ENCODE data around the gene EIF2A. TPM values are rescaled to one million over a fixed set of nuclear protein-coding genes. Genes with fewer than 3 reads are reported as not detected.

Gene EIF2A
- total and polyA plus RNA-seq, 2 of the 13 experiments (the other 11 are each of a cell fraction or from before 2014, with no cell fraction given): 124 to 139 TPM

DNA sequence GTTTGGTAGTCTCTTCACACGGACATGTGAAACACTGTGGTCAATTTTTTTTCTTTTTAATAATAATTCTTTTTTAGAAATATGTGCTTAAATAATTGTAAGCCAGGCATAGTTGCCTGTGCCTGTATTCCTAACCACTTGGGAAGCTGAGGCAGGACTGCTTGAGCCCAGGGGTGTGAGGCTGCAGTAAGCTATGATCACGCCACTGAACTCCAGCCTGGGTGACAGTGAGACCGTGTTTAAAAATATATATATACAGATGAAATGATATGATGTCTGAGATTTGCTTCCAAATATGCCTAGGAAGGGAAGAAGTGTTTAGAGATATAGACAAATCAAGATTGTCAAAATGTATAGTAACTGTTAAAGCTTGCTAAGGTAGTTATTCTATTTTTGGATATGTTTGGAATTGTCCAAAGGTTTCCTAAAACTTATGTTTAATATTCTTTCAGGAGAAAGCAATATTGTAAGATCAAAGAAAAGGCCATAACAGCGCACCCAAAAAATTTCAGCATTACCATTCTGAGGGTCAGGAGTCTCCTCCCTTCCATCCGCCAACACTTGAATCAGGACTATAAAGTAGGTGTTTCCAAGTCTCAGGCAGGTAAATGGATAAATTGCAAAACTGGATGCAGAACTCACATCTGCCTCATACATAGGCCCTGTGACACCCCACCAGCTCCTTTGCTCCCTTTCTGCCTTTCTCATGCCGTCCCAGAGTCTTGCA, 56.0 kb downstream of the EIF2A start (continued):
- no peak for TF ChIP-seq ZNF207 (IDR thresholded peaks at IDR 0.05; ENCODE audit: borderline replicate concordance)
- no peak for TF ChIP-seq ZNF30 (CRISPR knock-in tag; IDR thresholded peaks at IDR 0.05)
- TF ChIP-seq SATB2 (CRISPR knock-in tag; IDR thresholded peaks at IDR 0.05): no peak
- no peak for TF ChIP-seq SUZ12 (IDR thresholded peaks at IDR 0.05; ENCODE audit: low read depth, low read length)
- no peak for TF ChIP-seq ZBTB20 (CRISPR knock-in tag; IDR thresholded peaks at IDR 0.05; ENCODE audit: borderline replicate concordance, low read depth)
- TF ChIP-seq ZNF124 (CRISPR knock-in tag; IDR thresholded peaks at IDR 0.05): no peak; the same call in 1 of the 2 replicates
- TF ChIP-seq ZNF629 (CRISPR knock-in tag; conservative IDR thresholded peaks at IDR 0.05): no peak
- TF ChIP-seq HNF4A (CRISPR knock-in tag; IDR thresholded peaks at IDR 0.05): no peak
- no peak for TF ChIP-seq HNRNPL (IDR thresholded peaks at IDR 0.05; ENCODE audit: low read depth, low read length)
- TF ChIP-seq JUNB (CRISPR knock-in tag; IDR thresholded peaks at IDR 0.05; ENCODE audit: borderline replicate concordance): 0 out of 2 replicates have a peak, but pooled peaks have one; percentile 6
- 0 out of 2 replicates have a peak, but pooled peaks have one; percentile 14 for TF ChIP-seq ZNF20 (CRISPR knock-in tag; IDR thresholded peaks at IDR 0.05)
- TF ChIP-seq DPF2 (CRISPR knock-in tag; IDR thresholded peaks at IDR 0.05; ENCODE audit: borderline replicate concordance, low read depth): no peak
- no peak for TF ChIP-seq MYC (CRISPR knock-in tag; IDR thresholded peaks at IDR 0.05; ENCODE audit: borderline replicate concordance)
- no peak for TF ChIP-seq CENPT (CRISPR knock-in tag; IDR thresholded peaks at IDR 0.05; ENCODE audit: low read depth)
- no peak for TF ChIP-seq SRSF9 (IDR thresholded peaks at IDR 0.05; ENCODE audit: borderline replicate concordance, insufficient read depth, low read depth, low read length, poor library complexity, severe bottlenecking)
- TF ChIP-seq ZNF782 (CRISPR knock-in tag; IDR thresholded peaks at IDR 0.05; ENCODE audit: borderline replicate concordance): no peak
- no peak for TF ChIP-seq ZNF530 (CRISPR knock-in tag; IDR thresholded peaks at IDR 0.05; ENCODE audit: low read depth)
- TF ChIP-seq NFYC (CRISPR knock-in tag; IDR thresholded peaks at IDR 0.05): no peak
- TF ChIP-seq ZNF605 (CRISPR knock-in tag; IDR thresholded peaks at IDR 0.05): no peak
- no peak for TF ChIP-seq CHCHD3 (CRISPR knock-in tag; IDR thresholded peaks at IDR 0.05)
- TF ChIP-seq ZFP36L1 (CRISPR knock-in tag; IDR thresholded peaks at IDR 0.05): 0 out of 2 replicates have a peak, but pooled peaks have one; percentile 6
- no peak for TF ChIP-seq ZNF83 (CRISPR knock-in tag; IDR thresholded peaks at IDR 0.05; ENCODE audit: borderline replicate concordance)
- TF ChIP-seq, protein P1, sequence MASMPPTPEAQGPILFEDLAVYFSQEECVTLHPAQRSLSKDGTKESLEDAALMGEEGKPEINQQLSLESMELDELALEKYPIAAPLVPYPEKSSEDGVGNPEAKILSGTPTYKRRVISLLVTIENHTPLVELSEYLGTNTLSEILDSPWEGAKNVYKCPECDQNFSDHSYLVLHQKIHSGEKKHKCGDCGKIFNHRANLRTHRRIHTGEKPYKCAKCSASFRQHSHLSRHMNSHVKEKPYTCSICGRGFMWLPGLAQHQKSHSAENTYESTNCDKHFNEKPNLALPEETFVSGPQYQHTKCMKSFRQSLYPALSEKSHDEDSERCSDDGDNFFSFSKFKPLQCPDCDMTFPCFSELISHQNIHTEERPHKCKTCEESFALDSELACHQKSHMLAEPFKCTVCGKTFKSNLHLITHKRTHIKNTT (CRISPR knock-in tag; IDR thresholded peaks at IDR 0.05): no peak
- TF ChIP-seq, protein P2, sequence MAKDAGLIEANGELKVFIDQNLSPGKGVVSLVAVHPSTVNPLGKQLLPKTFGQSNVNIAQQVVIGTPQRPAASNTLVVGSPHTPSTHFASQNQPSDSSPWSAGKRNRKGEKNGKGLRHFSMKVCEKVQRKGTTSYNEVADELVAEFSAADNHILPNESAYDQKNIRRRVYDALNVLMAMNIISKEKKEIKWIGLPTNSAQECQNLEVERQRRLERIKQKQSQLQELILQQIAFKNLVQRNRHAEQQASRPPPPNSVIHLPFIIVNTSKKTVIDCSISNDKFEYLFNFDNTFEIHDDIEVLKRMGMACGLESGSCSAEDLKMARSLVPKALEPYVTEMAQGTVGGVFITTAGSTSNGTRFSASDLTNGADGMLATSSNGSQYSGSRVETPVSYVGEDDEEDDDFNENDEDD (CRISPR knock-in tag; IDR thresholded peaks at IDR 0.05; ENCODE audit: borderline replicate concordance): no peak
- no peak for TF ChIP-seq FOXJ3 (CRISPR knock-in tag; IDR thresholded peaks at IDR 0.05; ENCODE audit: borderline replicate concordance)
- TF ChIP-seq YY1 (IDR thresholded peaks at IDR 0.05; ENCODE audit: insufficient read depth, insufficient replicate concordance, low read depth, low read length): no peak
- TF ChIP-seq ZNF768 (CRISPR knock-in tag; IDR thresholded peaks at IDR 0.05): no peak
- TF ChIP-seq, protein P3, sequence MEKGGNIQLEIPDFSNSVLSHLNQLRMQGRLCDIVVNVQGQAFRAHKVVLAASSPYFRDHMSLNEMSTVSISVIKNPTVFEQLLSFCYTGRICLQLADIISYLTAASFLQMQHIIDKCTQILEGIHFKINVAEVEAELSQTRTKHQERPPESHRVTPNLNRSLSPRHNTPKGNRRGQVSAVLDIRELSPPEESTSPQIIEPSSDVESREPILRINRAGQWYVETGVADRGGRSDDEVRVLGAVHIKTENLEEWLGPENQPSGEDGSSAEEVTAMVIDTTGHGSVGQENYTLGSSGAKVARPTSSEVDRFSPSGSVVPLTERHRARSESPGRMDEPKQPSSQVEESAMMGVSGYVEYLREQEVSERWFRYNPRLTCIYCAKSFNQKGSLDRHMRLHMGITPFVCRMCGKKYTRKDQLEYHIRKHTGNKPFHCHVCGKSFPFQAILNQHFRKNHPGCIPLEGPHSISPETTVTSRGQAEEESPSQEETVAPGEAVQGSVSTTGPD (CRISPR knock-in tag; IDR thresholded peaks at IDR 0.05): no peak
- TF ChIP-seq ZNF44 (CRISPR knock-in tag; IDR thresholded peaks at IDR 0.05): no peak
